ENCODE results near the gene ARHGAP27.

Gene ARHGAP27

GRCh38 chr17:45402916-45403315 lies 29.8 kb downstream of the ARHGAP27 start:
- H3K36me3 ChIP-seq (ENCODE audit: control insufficient read depth in 2 of 2, insufficient read depth in 2 of 2, low read length in 2 of 2) = no peaks in the 10 kb centered on the region
- H3K4me1 ChIP-seq (ENCODE audit: control insufficient read depth, insufficient read depth, low read length) = peaks cover 5% of the 10 kb centered on the region
- no peak overlapping the region for H3K4me3 ChIP-seq (ENCODE audit: low read length in 2 of 2)
- no peak overlapping the region for H3K27ac ChIP-seq (ENCODE audit: low read length)
- H3K9me3 ChIP-seq (ENCODE audit: control insufficient read depth in 2 of 2, low read length in 2 of 2) = no peaks in the 10 kb centered on the region
- H3K27me3 ChIP-seq (ENCODE audit: control insufficient read depth in 1 of 2, insufficient read depth in 2 of 2, low read length in 2 of 2) = peaks cover 3 to 5% of the 10 kb centered on the region in 2 donors
- H3K9ac ChIP-seq (ENCODE audit: low read length in 2 of 2) = no peak overlapping the region

- H3K9me3 ChIP-seq (ENCODE audit: control insufficient read depth in 2 of 2, low read length in 2 of 2) = no peaks in the 10 kb centered on the region
- H3K4me3 ChIP-seq (ENCODE audit: low read length in 2 of 2) = no peak overlapping the region
- no peaks in the 10 kb centered on the region for H3K27me3 ChIP-seq (ENCODE audit: control insufficient read depth in 1 of 2, insufficient read depth in 2 of 2, low read length in 2 of 2)
- H3K4me1 ChIP-seq (ENCODE audit: control insufficient read depth, insufficient read depth, low read length) = peaks cover 10% of the 10 kb centered on the region
- no peaks in the 10 kb centered on the region for H3K36me3 ChIP-seq (ENCODE audit: control insufficient read depth in 2 of 2, insufficient read depth in 2 of 2, low read length in 2 of 2)
- H3K9ac ChIP-seq (ENCODE audit: low read length in 2 of 2) = no peak overlapping the region
- no peak overlapping the region for H3K27ac ChIP-seq (ENCODE audit: low read length)
Observed at GRCh38 chr17:45398800-45399199, 33.9 kb downstream of the ARHGAP27 start.

GRCh38 chr17:45397796-45398195 lies 34.9 kb downstream of the ARHGAP27 start:
- Histone ChIP-seq H3K9ac (ENCODE audit: low read length in 2 of 2) (no peak overlapping the region), H3K27me3 (ENCODE audit: control insufficient read depth in 1 of 2, insufficient read depth in 2 of 2, low read length in 2 of 2) (no peaks in the 10 kb centered on the region), H3K4me3 (ENCODE audit: low read length in 2 of 2) (no peak overlapping the region), H3K27ac (ENCODE audit: low read length) (no peak overlapping the region), H3K4me1 (ENCODE audit: control insufficient read depth, insufficient read depth, low read length) (peaks cover 10% of the 10 kb centered on the region), H3K36me3 (ENCODE audit: control insufficient read depth in 2 of 2, insufficient read depth in 2 of 2, low read length in 2 of 2) (no peaks in the 10 kb centered on the region), H3K9me3 (ENCODE audit: control insufficient read depth in 2 of 2, low read length in 2 of 2) (no peaks in the 10 kb centered on the region)

- no peak overlapping the region for H3K4me3 ChIP-seq (ENCODE audit: low read length in 2 of 2)
- peaks cover 10% of the 10 kb centered on the region for H3K4me1 ChIP-seq (ENCODE audit: control insufficient read depth, insufficient read depth, low read length)
- no peak overlapping the region for H3K9ac ChIP-seq (ENCODE audit: low read length in 2 of 2)
- peaks cover 0 to 2% of the 10 kb centered on the region in 2 donors for H3K27me3 ChIP-seq (ENCODE audit: control insufficient read depth in 1 of 2, insufficient read depth in 2 of 2, low read length in 2 of 2)
- no peaks in the 10 kb centered on the region for H3K9me3 ChIP-seq (ENCODE audit: control insufficient read depth in 2 of 2, low read length in 2 of 2)
- no peak overlapping the region for H3K27ac ChIP-seq (ENCODE audit: low read length)
- no peaks in the 10 kb centered on the region for H3K36me3 ChIP-seq (ENCODE audit: control insufficient read depth in 2 of 2, insufficient read depth in 2 of 2, low read length in 2 of 2)
Observed at GRCh38 chr17:45396496-45397205, 36.0 kb downstream of the ARHGAP27 start.

GRCh38 chr17:45395569-45396415 lies 36.9 kb downstream of the ARHGAP27 start:
- H3K9ac ChIP-seq (ENCODE audit: low read length in 2 of 2) = peak overlapping the region in 1 of 2 donors; percentile 21
- peak overlapping the region; percentile 54 to 69 for H3K4me3 ChIP-seq (ENCODE audit: low read length in 2 of 2)
- H3K9me3 ChIP-seq (ENCODE audit: control insufficient read depth in 2 of 2, low read length in 2 of 2) = no peaks in the 10 kb centered on the region
- no peaks in the 10 kb centered on the region for H3K36me3 ChIP-seq (ENCODE audit: control insufficient read depth in 2 of 2, insufficient read depth in 2 of 2, low read length in 2 of 2)
- H3K27ac ChIP-seq (ENCODE audit: low read length) = no peak overlapping the region
- H3K4me1 ChIP-seq (ENCODE audit: control insufficient read depth, insufficient read depth, low read length) = peaks cover 10% of the 10 kb centered on the region
- H3K27me3 ChIP-seq (ENCODE audit: control insufficient read depth in 1 of 2, insufficient read depth in 2 of 2, low read length in 2 of 2) = peaks cover 0 to 2% of the 10 kb centered on the region in 2 donors

- Histone ChIP-seq H3K27me3 (ENCODE audit: control insufficient read depth in 1 of 2, insufficient read depth in 2 of 2, low read length in 2 of 2) (peaks cover 0 to 2% of the 10 kb centered on the region in 2 donors), H3K36me3 (ENCODE audit: control insufficient read depth in 2 of 2, insufficient read depth in 2 of 2, low read length in 2 of 2) (no peaks in the 10 kb centered on the region), H3K27ac (ENCODE audit: low read length) (no peak overlapping the region), H3K9ac (ENCODE audit: low read length in 2 of 2) (peak overlapping the region in 1 of 2 donors; percentile 21), H3K4me1 (ENCODE audit: control insufficient read depth, insufficient read depth, low read length) (peaks cover 10% of the 10 kb centered on the region), H3K4me3 (ENCODE audit: low read length in 2 of 2) (peak overlapping the region; percentile 54 to 69), H3K9me3 (ENCODE audit: control insufficient read depth in 2 of 2, low read length in 2 of 2) (no peaks in the 10 kb centered on the region)
Observed at GRCh38 chr17:45394913-45395568, 37.6 kb downstream of the ARHGAP27 start.

GRCh38 chr17:45394564-45394912 lies 38.1 kb downstream of the ARHGAP27 start:
- Histone ChIP-seq H3K27me3 (ENCODE audit: control insufficient read depth in 1 of 2, insufficient read depth in 2 of 2, low read length in 2 of 2) (peaks cover under 1 to 3% of the 10 kb centered on the region in 2 donors), H3K4me1 (ENCODE audit: control insufficient read depth, insufficient read depth, low read length) (peaks cover 10% of the 10 kb centered on the region), H3K9me3 (ENCODE audit: control insufficient read depth in 2 of 2, low read length in 2 of 2) (no peaks in the 10 kb centered on the region), H3K9ac (ENCODE audit: low read length in 2 of 2) (no peak overlapping the region), H3K4me3 (ENCODE audit: low read length in 2 of 2) (peak overlapping the region in 1 of 2 donors; percentile 69), H3K27ac (ENCODE audit: low read length) (no peak overlapping the region), H3K36me3 (ENCODE audit: control insufficient read depth in 2 of 2, insufficient read depth in 2 of 2, low read length in 2 of 2) (no peaks in the 10 kb centered on the region)

GRCh38 chr17:45394091-45394490 lies 38.6 kb downstream of the ARHGAP27 start:
- Histone ChIP-seq H3K9ac (ENCODE audit: low read length in 2 of 2) (no peak overlapping the region), H3K36me3 (ENCODE audit: control insufficient read depth in 2 of 2, insufficient read depth in 2 of 2, low read length in 2 of 2) (no peaks in the 10 kb centered on the region), H3K27ac (ENCODE audit: low read length) (no peak overlapping the region), H3K4me3 (ENCODE audit: low read length in 2 of 2) (no peak overlapping the region), H3K9me3 (ENCODE audit: control insufficient read depth in 2 of 2, low read length in 2 of 2) (no peaks in the 10 kb centered on the region), H3K27me3 (ENCODE audit: control insufficient read depth in 1 of 2, insufficient read depth in 2 of 2, low read length in 2 of 2) (peaks cover 5 to 7% of the 10 kb centered on the region in 2 donors), H3K4me1 (ENCODE audit: control insufficient read depth, insufficient read depth, low read length) (peaks cover 10% of the 10 kb centered on the region)

GRCh38 chr17:45393411-45393810 lies 39.3 kb downstream of the ARHGAP27 start:
- no peak overlapping the region for H3K4me3 ChIP-seq (ENCODE audit: low read length in 2 of 2)
- no peak overlapping the region for H3K27ac ChIP-seq (ENCODE audit: low read length)
- peaks cover 7% of the 10 kb centered on the region in 2 donors for H3K27me3 ChIP-seq (ENCODE audit: control insufficient read depth in 1 of 2, insufficient read depth in 2 of 2, low read length in 2 of 2)
- no peaks in the 10 kb centered on the region for H3K9me3 ChIP-seq (ENCODE audit: control insufficient read depth in 2 of 2, low read length in 2 of 2)
- H3K36me3 ChIP-seq (ENCODE audit: control insufficient read depth in 2 of 2, insufficient read depth in 2 of 2, low read length in 2 of 2) = no peaks in the 10 kb centered on the region
- H3K4me1 ChIP-seq (ENCODE audit: control insufficient read depth, insufficient read depth, low read length) = peaks cover 10% of the 10 kb centered on the region
- no peak overlapping the region for H3K9ac ChIP-seq (ENCODE audit: low read length in 2 of 2)

- no peaks in the 10 kb centered on the region for H3K9me3 ChIP-seq (ENCODE audit: control insufficient read depth in 2 of 2, low read length in 2 of 2)
- H3K9ac ChIP-seq (ENCODE audit: low read length in 2 of 2) = no peak overlapping the region
- H3K27me3 ChIP-seq (ENCODE audit: control insufficient read depth in 1 of 2, insufficient read depth in 2 of 2, low read length in 2 of 2) = peaks cover 7 to 9% of the 10 kb centered on the region in 2 donors
- no peak overlapping the region for H3K27ac ChIP-seq (ENCODE audit: low read length)
- peaks cover 10% of the 10 kb centered on the region for H3K4me1 ChIP-seq (ENCODE audit: control insufficient read depth, insufficient read depth, low read length)
- H3K4me3 ChIP-seq (ENCODE audit: low read length in 2 of 2) = no peak overlapping the region
- no peaks in the 10 kb centered on the region for H3K36me3 ChIP-seq (ENCODE audit: control insufficient read depth in 2 of 2, insufficient read depth in 2 of 2, low read length in 2 of 2)
Observed at GRCh38 chr17:45391918-45392317, 40.8 kb downstream of the ARHGAP27 start.

All from stomach smooth muscle (tissue), 2 donors.